ENCODE results near the gene SKAP1.

DNA sequence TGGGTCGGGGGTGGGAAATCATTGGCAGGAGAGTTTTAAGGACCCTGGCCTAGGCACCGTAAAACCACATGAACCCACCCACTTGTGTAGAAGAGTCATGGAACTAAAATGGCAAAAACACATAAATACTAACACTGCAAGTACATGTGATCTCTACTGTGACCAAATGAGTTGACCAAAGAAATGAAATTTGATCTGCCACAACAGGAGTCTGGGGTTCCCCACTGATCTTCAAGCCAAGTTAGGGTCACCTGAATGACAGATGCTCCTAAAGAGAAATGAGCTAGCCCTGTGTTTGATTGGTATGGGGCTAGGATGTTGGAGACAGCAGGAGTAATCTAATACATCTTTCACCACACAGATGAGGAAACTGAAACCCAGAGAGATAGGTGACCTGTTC lies 21.5 kb upstream of the SKAP1 start:
- no peak for TF ChIP-seq POLR2A (IDR thresholded peaks at IDR 0.05; ENCODE audit: low read depth, low read length)
- no peak for TF ChIP-seq POLR2AphosphoS5 (IDR thresholded peaks at IDR 0.05; ENCODE audit: low read depth, low read length)
- TF ChIP-seq TAF1 (IDR thresholded peaks at IDR 0.05; ENCODE audit: low read depth, low read length): no peak
- TF ChIP-seq PAX5 (IDR thresholded peaks at IDR 0.05; ENCODE audit: insufficient read depth, low read length, severe bottlenecking): no peak
- TF ChIP-seq POU2F2 (IDR thresholded peaks at IDR 0.05; ENCODE audit: low read depth, low read length): no peak
